AG08395 (cell line): ENCODE results near the gene TMEM203.

Experiments
- DNase-seq: peaks from one replicate; pipeline ENCODE4 v3.0.0; 2012; ENCODE audit warnings: mixed read lengths, low spot score

The TMEM203 gene

DNA sequence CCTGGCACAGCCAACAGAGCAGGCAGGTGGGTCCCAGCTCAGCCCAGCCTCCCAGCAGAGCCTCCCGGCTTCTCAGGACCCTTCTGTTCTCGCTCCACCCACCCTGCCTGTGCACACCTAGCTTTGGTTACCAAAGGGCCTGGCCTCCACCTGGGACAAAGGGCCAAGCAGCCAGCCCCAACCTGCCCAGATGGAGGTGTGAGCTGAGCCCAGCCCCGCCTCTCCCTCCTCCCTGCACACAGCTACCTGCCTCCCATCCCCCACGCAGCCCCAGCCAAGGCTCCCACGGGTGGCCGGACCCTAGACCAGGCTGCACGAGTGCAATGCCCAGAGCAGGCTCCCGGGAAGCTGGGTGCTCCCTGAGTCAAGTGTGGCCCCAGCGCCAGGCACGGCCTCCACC, 10.5 kb downstream of the TMEM203 start:
- no peak for DNase-seq

DNA sequence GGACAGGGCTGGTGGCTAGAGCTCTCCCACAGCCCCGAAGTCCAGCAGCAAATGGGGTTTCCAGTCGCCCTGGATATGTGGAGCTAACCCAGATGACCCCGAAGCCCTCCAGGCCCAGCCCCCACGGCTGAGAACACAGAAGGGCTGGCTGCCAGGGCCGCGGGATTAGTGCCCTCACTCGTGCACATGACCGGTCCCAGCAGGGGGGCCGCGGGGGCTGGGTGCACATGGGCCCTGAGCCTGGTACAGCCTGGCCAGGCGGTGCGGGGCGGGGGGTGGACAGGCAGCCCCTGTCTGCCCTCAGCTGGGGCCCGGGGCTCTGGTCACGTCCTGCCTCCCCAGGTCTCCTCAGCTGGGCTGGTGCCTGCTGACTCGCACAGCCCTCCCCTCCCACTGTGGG, 11.1 kb downstream of the TMEM203 start:
- DNase-seq = no peak

DNA sequence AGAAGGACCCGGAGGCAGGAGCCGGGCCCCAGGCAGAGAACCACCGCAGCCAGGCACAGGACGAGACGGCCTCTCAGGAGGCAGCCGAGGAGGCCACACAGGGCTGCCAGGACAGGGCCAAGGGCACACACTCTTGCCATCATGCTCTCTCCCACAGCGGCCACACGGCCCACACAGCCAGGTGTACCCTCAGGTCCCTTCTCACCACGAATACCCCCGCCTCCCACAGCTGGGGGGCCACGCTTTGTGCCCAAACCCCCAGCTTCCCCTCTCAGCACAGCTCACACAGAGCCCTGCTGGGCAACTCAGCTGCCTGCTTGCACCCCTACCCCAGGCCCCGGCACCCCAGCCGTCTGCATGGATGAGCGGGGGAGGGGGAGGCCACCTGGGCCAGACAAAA, 11.7 kb downstream of the TMEM203 start:
- no peak for DNase-seq

DNA sequence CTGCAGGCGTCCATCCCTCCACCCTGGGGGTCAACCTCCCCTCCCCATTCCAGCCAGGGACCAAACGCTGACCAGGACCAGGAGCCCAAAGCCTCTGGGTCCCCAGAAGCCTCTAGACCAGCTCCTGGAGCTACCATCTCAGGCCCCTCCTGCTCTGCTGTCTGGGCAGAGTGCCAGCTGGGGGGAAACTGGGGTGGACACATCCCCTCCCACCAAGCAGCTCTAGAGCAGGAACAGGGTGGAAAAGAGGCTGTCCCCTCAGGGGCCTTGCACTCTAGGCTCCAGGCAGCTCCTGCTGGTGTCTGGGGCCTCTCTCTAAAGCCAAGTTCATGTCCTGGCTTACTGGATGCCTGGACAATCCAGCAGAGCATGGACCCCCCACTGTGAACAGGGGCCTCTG, 12.6 kb downstream of the TMEM203 start:
- DNase-seq = no peak

DNA sequence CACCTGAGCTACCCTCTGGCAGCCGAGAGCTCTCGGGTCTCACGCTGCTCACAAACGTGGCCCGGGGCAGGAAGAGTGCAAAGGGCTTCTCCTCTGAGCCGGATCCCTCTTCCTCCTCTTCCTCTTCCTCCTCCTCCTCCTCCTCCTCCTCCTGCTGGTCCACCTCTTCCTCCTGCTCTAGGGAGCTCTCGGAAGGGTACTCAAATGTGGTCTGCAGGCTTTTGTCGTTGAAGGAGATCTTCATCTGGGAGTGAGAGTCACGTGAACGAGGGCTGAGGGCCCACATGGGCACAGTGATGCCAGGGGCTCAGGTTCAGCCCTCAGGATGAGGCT, 13.0 kb downstream of the TMEM203 start:
- DNase-seq = no peak

DNA sequence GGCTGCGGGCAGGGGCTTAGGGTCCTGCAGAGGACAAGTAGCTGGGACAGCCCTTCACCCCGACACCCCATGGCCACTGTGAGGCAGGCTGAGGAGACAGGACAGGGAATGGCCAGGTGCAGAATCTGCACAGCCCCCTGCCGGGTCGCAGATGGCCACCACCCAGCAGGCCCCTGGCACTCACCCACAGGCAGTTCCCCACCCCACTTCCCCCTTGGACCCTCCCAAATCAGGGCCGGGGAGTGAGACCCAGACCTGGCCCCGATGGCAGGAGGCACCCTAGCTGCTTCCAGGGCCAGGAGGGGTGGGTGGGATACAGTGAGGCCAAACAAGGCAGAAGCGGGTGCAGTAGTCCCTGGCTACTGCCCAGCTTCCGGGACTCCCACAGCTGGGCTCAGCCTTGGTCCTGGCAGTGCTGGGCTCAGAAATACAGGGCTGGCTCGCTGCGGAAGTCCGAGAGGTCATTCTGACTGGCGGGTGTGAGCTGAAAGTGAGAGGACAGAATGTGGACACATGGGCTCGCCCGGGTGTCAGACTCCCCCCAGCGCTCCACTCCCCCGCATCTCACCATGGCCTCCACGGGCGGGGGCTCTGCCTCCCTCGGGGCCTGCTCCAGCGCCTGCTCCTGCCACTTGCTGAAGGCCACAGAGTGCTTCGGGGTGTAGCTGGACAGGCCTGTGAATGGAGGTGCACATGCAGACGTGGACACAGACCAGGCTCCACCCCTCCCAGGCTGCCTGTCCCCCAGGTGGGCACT, 13.6 kb downstream of the TMEM203 start:
- no peak for DNase-seq

DNA sequence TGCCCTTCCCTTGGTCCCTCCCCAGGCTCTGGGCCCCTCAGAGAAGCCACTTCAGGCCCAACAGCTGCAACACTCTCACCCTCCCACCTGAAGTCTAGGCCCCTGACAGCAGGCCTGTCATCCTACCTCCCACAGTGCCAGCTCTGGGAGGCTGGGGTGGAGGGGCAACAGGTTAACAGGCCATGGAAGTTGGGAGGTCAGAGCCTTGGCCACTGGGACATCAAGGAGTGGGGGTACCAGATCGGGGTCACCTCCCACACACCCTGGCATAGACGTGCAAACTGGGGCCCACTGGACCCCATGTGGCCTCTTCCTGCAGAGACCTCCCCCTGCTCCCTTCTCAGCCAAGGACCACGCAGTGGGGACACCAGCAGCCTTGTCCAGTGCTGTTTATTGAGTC, 14.2 kb downstream of the TMEM203 start:
- DNase-seq = no peak

DNA sequence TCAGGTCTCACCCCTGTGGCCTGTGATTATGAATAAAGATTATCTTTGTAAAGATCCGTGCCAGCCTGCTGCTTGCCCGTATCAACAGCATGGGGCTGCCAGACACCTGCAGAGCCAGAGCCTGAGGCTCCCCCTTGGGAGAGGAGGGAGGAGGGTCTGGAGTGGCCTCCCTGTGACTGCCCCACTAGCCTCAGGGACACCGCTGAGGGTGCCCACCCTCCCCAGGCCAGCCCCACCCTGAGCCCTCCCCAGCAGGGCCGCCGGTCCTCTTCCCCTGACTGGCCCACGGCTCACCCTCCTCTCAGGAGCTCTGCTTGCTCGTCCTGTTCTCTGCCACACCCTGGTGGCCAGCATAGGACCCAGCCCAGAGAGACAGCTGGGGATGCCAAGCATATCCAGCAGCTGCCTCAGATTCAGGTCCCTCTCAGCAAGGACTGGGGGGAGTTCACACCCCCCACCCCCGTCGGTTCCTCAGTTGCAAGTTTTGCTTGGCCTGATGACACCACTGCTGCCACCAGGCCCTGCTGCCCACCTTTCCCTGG, 15.1 kb downstream of the TMEM203 start:
- DNase-seq = no peak

DNA sequence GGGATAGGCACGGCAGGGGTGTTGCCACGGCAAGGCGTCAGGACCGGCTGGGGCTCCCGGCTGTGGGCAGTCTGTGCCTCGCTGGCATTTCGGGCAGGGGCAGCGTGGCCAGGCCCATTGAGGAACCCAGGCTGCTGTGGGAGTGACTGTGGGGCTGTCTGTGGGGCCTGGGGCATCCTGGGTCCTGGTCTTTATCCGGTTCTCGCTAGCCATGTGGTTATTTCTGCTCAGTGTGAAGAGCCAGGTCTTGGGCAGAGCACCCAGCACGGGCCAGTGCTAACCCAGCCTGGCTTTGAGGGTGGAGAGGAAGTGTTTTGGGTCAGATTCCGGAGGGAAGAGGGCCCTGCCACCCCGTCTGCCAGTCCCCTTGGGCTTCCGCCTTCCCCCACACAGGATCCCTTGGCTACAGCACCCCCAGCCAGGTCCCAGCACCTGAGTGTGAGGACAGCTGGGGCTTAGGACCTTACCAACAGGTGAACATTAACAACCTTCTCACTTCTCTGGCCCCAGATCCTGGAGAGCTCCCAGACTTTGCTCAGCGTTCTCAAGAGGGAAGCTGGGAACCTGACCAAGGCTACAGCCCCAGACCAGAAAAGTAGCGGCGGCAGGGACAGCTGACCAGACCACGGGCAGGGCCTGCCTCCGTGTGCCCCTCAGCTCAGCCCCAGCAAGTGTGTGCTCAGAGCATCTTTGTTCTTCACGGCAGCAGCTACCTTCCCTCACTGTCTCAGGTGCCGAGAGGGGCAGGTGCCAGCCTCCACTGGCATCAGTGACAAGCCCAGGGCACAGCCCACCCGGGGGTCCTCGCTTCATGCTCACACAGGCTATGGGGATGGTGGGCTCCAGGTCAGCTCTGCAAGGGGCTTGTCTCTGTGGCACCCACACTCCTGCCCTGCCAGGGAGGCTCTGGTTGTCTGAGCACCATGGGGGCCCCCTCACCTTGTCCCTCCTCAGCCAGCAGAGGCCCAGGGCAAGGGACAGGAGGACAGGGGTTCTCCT, 15.9 kb downstream of the TMEM203 start:
- no peak for DNase-seq

DNA sequence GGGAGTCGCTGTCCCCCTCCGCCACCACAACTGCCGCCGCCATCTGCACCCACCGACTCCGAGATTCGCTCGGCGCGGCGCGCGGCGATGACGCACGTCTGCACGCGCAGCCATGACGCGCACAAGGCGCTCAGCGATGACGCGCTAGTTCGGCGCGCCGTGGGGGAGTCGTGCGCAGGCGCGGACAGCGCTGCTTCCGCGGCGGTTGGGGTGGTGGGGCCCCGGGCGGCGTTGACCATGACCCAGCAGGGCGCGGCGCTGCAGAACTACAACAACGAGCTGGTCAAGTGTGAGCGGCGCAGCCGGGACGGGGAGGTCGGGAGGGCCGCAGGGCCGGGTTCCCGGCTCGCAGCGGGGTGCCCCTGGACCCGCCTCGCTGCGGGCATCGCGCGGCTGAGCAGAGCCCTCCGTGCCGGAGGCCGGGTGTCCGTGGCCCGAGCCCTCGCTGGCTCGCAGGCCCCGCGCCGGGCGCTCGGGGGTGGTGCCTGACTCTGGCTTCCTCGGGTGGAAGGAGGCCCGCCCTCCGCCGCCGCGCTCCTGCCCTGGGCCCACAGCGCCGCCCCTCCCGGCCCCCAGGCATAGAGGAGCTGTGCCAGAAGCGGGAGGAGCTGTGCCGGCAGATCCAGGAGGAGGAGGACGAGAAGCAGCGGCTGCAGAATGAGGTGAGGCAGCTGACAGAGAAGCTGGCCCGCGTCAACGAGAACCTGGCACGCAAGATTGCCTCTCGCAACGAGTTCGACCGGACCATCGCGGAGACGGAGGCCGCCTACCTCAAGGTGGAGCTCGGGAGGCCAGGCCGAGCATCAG, 16.8 kb downstream of the TMEM203 start, which contains the start of the genes ANAPC2 and SSNA1:
Gene ANAPC2, minus strand, starts transcription at position 71 of the 807 bp plus-strand sequence. Its CDS starts 28 bp downstream, at position 43.
Gene SSNA1, plus strand, starts transcription at position 187 of the 807 bp plus-strand sequence. Its CDS starts 51 bp downstream, at position 238.
- peak; percentile 97 for DNase-seq

DNA sequence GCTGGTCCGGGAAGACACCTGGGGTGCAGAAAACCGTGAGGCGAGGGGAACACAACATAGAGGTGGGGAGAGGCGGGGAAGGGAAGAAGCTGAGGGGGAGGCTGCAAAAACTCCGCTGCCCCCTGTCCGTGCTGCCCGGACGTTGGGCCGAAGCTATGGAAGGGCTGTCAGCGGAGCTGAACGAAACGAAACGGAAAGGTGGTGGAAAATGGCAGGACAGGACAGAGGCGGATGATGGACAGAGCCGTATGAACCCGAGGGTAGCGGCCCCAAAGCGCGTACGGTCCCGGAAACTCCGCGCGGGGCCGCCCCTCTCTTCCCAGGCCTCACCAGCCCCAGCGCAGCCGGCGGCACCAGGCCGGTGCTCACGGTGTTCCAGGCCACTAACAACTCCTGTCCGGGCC, 17.4 kb downstream of the TMEM203 start:
- DNase-seq = no peak

DNA sequence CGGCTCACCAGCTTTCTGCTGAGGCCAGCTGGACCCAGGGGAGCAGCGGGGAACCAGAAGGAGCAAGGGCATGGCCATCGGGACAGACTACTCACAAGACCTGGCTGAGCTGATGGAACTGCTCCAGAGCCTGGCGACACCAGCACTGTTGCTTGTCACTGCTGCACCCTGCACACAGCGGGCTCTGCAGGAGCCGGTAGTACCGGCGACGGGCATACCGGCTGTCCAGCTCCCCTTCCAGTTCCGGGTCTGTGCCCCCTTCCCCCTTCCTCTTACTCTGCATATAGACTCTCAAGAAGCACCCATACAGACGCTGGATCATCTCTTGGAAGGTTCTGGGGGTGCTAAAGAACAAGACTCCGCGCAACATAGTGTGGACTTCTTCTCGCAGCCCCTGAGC, 18.1 kb downstream of the TMEM203 start:
- DNase-seq = no peak

DNA sequence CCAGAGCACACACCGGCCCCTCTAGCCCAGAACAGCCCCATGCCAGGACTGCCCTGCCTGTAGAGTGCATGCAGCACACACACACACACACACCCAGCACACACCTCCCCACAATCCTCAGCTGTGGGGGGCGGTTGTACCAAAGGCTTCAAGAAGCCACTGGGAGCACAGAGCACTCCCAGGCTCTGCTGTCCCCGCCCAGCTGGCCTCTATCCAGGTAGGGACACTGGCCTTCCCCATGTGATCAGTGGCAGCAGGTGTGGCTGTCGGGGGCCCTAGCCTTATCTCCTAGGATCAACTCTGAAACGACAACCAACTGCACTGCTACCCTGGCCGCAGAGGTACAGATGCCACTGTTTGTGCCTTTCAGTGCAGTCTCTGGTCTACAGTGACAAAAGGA, 19.1 kb downstream of the TMEM203 start:
- DNase-seq = no peak

DNA sequence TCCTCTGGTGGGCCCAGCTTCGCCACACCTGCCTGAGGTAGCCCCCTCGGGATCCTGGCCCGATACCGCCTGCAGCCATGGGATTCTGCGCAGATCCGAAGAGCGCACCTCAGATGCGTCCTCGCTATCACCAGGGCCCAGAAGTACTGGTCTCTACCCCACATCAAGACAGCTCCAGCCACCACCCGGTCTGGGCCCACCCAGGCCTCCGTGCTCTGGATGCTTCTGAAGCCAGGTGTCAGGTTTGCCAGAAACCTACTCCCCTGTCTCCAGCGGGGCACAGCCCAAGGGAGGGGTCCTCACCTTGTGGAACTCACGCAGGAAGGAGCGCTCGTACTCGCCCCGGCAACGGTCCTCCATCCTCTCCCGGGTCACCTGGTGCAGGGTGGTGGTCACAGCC, 19.5 kb downstream of the TMEM203 start:
- no peak for DNase-seq

DNA sequence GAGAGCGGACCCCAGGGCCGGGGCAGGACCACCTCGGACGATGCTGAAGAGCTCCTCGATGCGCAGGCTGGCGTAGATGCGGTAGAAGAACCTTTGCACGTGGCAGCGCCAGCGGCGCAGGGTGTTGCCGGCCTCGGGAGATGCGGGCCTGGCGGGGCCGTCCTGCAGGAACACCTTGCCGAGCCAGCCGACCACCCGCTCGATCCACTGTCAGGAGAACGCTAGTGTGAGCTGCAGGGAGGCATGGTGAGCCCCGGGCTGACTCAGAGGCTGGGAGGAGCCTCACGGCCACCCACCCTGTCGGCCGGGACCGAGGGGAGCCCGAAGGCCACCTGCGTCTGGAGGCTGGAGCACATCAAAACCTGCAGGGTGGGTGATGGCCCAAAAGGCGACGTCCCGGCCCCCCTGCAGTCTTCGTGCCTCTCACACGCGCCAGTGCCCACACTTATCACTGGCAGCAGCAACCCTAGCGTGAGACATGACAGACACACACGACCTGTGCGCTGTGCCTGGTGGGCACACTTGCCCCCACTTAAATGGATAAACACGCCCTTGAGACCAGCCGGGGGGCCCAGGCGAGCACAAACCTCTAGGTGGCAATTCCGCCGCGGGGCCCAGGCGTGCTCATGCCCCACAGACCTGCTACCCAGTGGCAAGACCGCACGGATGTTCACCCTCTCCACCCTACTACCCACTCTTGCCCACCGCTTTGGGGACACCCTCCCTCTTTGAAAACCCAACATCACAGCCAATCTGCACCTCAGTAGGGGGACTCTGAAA, 20.4 kb downstream of the TMEM203 start:
- no peak for DNase-seq

DNA sequence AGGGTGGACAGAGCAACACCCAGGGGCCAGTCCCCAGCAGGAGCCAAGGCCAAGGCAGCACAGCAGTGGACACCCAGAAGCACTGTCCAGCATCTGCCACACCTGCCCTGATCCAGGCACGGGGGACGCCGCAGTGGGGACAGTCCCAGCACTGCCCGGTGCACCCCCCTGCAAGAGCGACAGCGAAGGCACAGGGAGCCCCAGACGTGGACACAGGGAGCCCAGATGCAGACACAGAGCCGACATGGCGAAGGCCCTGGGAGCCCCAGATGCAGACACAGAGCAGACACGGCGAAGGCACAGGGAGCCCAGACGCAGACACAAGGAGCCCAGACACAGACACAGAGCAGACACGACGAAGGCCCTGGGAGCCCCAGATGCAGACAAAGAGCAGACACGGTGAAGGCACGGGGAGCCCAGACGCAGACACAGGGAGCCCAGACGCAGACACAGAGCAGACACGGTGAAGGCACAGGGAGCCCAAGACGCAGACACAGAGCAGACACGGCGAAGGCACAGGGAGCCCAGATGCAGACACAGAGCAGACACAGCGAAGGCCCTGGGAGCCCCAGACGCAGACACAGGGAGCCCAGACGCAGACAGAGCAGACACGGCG, 21.4 kb downstream of the TMEM203 start:
- DNase-seq = no peak

DNA sequence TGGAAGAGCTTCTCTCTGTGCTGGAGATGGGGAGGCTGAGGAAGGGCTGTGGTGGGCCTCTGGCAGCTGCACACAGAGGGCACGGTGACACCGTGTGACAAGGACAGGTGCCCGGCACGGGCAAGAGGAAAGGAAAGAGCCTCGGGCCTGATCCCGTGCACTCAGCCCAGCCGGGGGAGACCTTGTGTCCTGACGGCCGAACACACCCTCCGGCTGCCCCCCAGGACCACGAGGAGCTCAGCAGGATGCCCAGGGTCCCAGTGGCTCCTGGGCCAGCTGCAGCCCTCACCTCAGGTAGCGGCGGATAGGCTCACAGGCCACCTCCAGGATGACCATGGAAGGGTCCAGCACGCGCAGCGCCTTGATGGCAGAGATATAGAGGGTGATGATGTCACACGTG, 22.6 kb downstream of the TMEM203 start:
- DNase-seq = no peak

DNA sequence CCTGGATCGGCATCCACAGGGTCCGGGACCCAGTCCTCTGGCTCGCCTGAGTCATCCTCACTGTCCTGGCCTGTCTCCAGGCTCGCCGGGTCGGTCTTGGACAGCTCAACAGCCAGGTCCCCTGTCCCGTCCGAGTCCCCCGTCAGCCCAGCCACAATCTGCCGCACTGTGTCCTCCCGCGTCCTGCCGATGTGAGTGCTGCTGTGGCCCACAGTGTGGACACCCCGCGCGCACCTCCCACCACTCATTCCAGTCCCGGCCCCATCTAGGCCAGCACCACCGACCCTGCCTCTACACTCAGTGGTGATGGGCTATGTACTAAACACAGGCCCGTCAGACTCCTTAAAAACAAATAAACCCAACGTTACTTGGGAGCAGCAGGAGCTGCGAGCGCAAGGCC, 23.8 kb downstream of the TMEM203 start:
- DNase-seq = no peak

DNA sequence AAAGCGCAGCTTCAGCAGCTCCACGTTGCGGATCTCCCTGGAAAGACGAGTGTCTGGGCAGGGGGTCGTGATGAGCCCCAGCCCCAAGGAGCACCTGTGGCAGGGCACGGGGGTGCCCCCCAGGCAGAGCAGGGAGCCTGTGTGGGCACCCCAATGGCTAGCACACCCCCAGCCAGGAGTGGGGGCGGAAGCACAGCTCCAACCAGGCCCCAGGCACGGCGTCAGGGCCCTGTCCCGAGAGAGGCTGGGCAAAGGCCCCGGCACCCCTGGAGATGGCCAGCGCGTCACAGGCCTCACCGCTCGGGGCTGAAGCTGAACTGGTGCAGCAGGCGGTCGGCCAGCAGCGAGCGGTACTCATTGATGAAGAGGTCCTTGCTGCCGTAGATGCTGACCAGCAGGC, 25.0 kb downstream of the TMEM203 start:
- no peak for DNase-seq

DNA sequence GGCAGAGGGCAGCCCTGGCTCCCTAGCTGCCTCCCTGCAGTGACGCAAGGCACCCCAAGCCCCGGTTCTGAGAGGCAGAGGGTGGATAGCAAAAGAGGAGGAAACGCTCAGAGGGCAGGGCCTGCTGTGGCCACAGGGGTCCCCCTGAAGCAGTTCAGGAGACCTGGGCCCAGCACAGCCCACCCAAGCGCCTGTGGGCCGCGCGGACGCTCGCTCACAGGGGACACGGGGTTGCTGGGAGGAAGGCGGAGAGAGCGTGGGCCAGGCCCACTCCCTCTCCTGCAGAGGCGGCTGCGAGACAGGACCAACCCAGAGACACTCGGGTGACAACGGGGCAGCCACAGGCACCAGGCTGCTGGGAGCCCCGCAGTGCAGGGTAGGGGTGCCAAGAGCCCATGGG, 25.7 kb downstream of the TMEM203 start:
- no peak for DNase-seq
